OCI-LY7 (cell line): ENCODE measurements around the gene GAN. TPM values are rescaled to one million over a fixed set of nuclear protein-coding genes. Genes with fewer than 3 reads are reported as not detected.

Source experiments
- BruUV-seq: library from RNA; stranded (reverse); fragments of 400-500 nt; replicated peaks from 2 replicates; lab custom pipeline; 2021; lab: Mats Ljungman, UMichigan
- CTCF ChIA-PET: fragments of 300-600 bp; sonication (Branson Sonifier 250); formaldehyde crosslinking; loops from one replicate; lab custom pipeline; 2022; ENCODE audit warnings: antibody characterized with exemption; ENCODE audit not compliant: unreplicated experiment; lab: Charles Lee
- POLR2A ChIA-PET: fragments of 300-600 bp; sonication (Branson Sonifier 250); formaldehyde crosslinking; loops from one replicate; lab custom pipeline; 2022; ENCODE audit warnings: antibody characterized with exemption; lab: Charles Lee
- DNase-seq: peaks from one replicate; pipeline ENCODE4 v3.0.0-alpha.2; 2015; ENCODE audit warnings: low spot score
- H2AFZ ChIP-seq: fragments of 200-600 bp; sonication (generic), shearing (Covaris generic); 2 replicates; pipeline ENCODE4 v1.6.1; 2014; ENCODE audit warnings: mild to moderate bottlenecking, antibody characterized with exemption, low read length, moderate library complexity
- H3K27ac ChIP-seq: fragments of 200-600 bp; sonication (generic); 2 replicates; pipeline ENCODE4 v1.5.1; 2014; ENCODE audit warnings: mixed run types, low read depth, mild to moderate bottlenecking, moderate library complexity, low read length, inconsistent platforms; ENCODE audit not compliant: poor library complexity, severe bottlenecking
- H3K36me3 ChIP-seq: fragments of 200-600 bp; sonication (generic); 2 replicates; pipeline ENCODE4 v1.6.1; 2014; ENCODE audit warnings: mild to moderate bottlenecking, antibody characterized with exemption, low read length, moderate library complexity, mixed read lengths; ENCODE audit not compliant: insufficient read depth
- H3K4me1 ChIP-seq: fragments of 200-600 bp; sonication (generic); 2 replicates; pipeline ENCODE4 v1.5.1; 2014; ENCODE audit warnings: mild to moderate bottlenecking, low read length; ENCODE audit not compliant: insufficient read depth, poor library complexity, severe bottlenecking
- H3K4me2 ChIP-seq: fragments of 200-600 bp; sonication (generic); 2 replicates; pipeline ENCODE4 v1.6.1; 2014; ENCODE audit warnings: mild to moderate bottlenecking, low read length
- H3K4me3 ChIP-seq: fragments of 200-600 bp; sonication (generic); 2 replicates; pipeline ENCODE4 v1.5.1; 2014; ENCODE audit warnings: mild to moderate bottlenecking, low read depth, low read length; ENCODE audit not compliant: poor library complexity, severe bottlenecking
- H3K79me2 ChIP-seq: fragments of 200-600 bp; sonication (generic); 2 replicates; pipeline ENCODE4 v1.6.1; 2016; ENCODE audit warnings: low read depth, mild to moderate bottlenecking, low read length, moderate library complexity, mixed read lengths; ENCODE audit not compliant: insufficient read depth
- H3K9me2 ChIP-seq: fragments of 200-600 bp; sonication (generic); 2 replicates; pipeline ENCODE4 v1.6.1; 2016; ENCODE audit warnings: mild to moderate bottlenecking, low read length, mixed read lengths; ENCODE audit not compliant: insufficient read depth
- H3K9me3 ChIP-seq: fragments of 200-600 bp; sonication (generic); 2 replicates; pipeline ENCODE4 v1.6.1; 2014; ENCODE audit warnings: mild to moderate bottlenecking, mixed run types, low read length, mixed read lengths
- H4K20me1 ChIP-seq: fragments of 200-600 bp; sonication (generic); 2 replicates; pipeline ENCODE4 v1.6.1; 2014; ENCODE audit warnings: mild to moderate bottlenecking, antibody characterized with exemption, low read length, moderate library complexity, mixed read lengths; ENCODE audit not compliant: insufficient read depth
- CTCF ChIP-seq: fragments of 200-600 bp; sonication (generic); conservative IDR thresholded peaks from 2 replicates; pipeline ENCODE4 v1.5.1; 2014; ENCODE audit warnings: mild to moderate bottlenecking, antibody characterized with exemption, low read length, moderate library complexity, mixed read lengths
- EZH2phosphoT487 ChIP-seq: fragments of 200-600 bp; sonication (generic); IDR thresholded peaks from 2 replicates; pipeline ENCODE4 v1.6.1; 2018; ENCODE audit warnings: low read depth, borderline replicate concordance, mild to moderate bottlenecking, mixed run types, antibody characterized with exemption, low read length, moderate library complexity, mixed read lengths
- intact Hi-C: fragments of 100-400 bp; cut with micrococcal nuclease; formaldehyde crosslinking; loops from one replicate; pipeline ENCODE4 v1.10.0; 2022; ENCODE audit not compliant: unreplicated experiment
- total RNA-seq, 2 experiments: library from RNA; depleted of rRNA in 1 of 2; stranded (reverse); fragments of >200 nt in 1 of 2; shearing (Covaris generic) in 1 of 2; gene quantifications; 2 replicates each; pipeline ENCODE4 v1.2.3, GENCODE V29; 2014 to 2022

GAN gene
- total RNA-seq, 2 experiments from 2014 or later: 5.1 to 14.2 TPM

- TF ChIP-seq CTCF: no peak
- TF ChIP-seq EZH2phosphoT487: no peak
- Histone ChIP-seq H3K79me2 (no peaks in the 10 kb centered on the region), H2AFZ (no peak overlapping the region), H4K20me1 (0 out of 2 replicates have a peak, but pooled peaks cover 4% of the 10 kb centered on the region), H3K4me1 (no peaks in the 10 kb centered on the region), H3K4me3 (no peak overlapping the region), H3K36me3 (no peaks in the 10 kb centered on the region), H3K27ac (no peak overlapping the region), H3K9me3 (no peaks in the 10 kb centered on the region), H3K4me2 (no peak overlapping the region), H3K9me2 (no peaks in the 10 kb centered on the region)
- ChIA-PET CTCF (no interaction called here), POLR2A (no interaction called here)
- intact Hi-C loops: no loop called here
- BruUV-seq: no TSS peak
- DNase-seq: no peak
These were observed 12.2 kb downstream of the GAN start for GRCh38 chr16:81327011-81327410.

GRCh38 chr16:81327447-81328196, 12.9 kb downstream of the GAN start:
- no TSS peak for BruUV-seq
- no peaks in the 10 kb centered on the region for H3K9me3 ChIP-seq
- TF ChIP-seq CTCF: no peak
- TF ChIP-seq EZH2phosphoT487: no peak
- DNase-seq: no peak
- no peak overlapping the region for H3K27ac ChIP-seq
- no peak overlapping the region for H2AFZ ChIP-seq
- H3K4me1 ChIP-seq: no peaks in the 10 kb centered on the region
- H3K36me3 ChIP-seq: no peaks in the 10 kb centered on the region
- no peaks in the 10 kb centered on the region for H3K9me2 ChIP-seq
- H3K79me2 ChIP-seq: no peaks in the 10 kb centered on the region
- ChIA-PET POLR2A (no interaction called here), CTCF (no interaction called here)
- intact Hi-C loops: no loop called here
- H3K4me2 ChIP-seq: no peak overlapping the region
- no peak overlapping the region for H3K4me3 ChIP-seq
- H4K20me1 ChIP-seq: 0 out of 2 replicates have a peak, but pooled peaks cover 3% of the 10 kb centered on the region

- no peak for TF ChIP-seq CTCF
- ChIA-PET CTCF (no interaction called here), POLR2A (no interaction called here)
- BruUV-seq: no TSS peak
- DNase-seq: no peak
- H3K4me2 ChIP-seq: no peak overlapping the region
- no peaks in the 10 kb centered on the region for H3K9me3 ChIP-seq
- no peaks in the 10 kb centered on the region for H3K79me2 ChIP-seq
- H3K4me1 ChIP-seq: no peaks in the 10 kb centered on the region
- no peak overlapping the region for H3K4me3 ChIP-seq
- no peaks in the 10 kb centered on the region for H3K36me3 ChIP-seq
- no peaks in the 10 kb centered on the region for H4K20me1 ChIP-seq
- H3K27ac ChIP-seq: no peak overlapping the region
- intact Hi-C loops: no loop called here
- H3K9me2 ChIP-seq: no peaks in the 10 kb centered on the region
- no peak overlapping the region for H2AFZ ChIP-seq
These were observed 15.2 kb downstream of the GAN start for GRCh38 chr16:81329947-81330346.
